Gastrocnemius medialis (tissue), 4 donors: Measurements from ENCODE around the gene MRGPRG.

Experiments
- CTCF ChIP-seq, 5 experiments: fragments of 450-650 bp in 3 of 5; fragments of 200-600 bp in 2 of 5; sonication (generic) in 2 of 5; IDR thresholded peaks in 4 of 5; conservative IDR thresholded peaks in 1 of 5; 1 replicate in 4 of 5; 2 replicates in 1 of 5; pipeline ENCODE4 v1.5.1; 2016 to 2019; ENCODE audit warnings: antibody characterized with exemption in 5 of 5, mild to moderate bottlenecking in 3 of 5, moderate library complexity in 3 of 5
- POLR2A ChIP-seq, 2 donors: fragments of 450-650 bp; IDR thresholded peaks; one replicate each; pipeline ENCODE4 v1.6.1; 2017; ENCODE audit warnings: antibody characterized with exemption in 2 of 2, mild to moderate bottlenecking in 2 of 2, moderate library complexity in 2 of 2

- TF ChIP-seq CTCF (IDR thresholded peaks at IDR 0.05 in 4 of 5, conservative IDR thresholded peaks at IDR 0.05 in 1 of 5) (no peak), POLR2A (IDR thresholded peaks at IDR 0.05) (no peak)
Observed at GRCh38 chr11:3221408-3222002, 2.9 kb upstream of the MRGPRG start.
